HG02840 (cell line): ENCODE measurements around the gene TAAR8.
"Not testable (repeated sequence)": the region's sequence is repeated elsewhere in the genome, so short reads cannot be mapped to it uniquely, and the experiment has no call there.

Experiments used
- ATAC-seq: cut with Tn5 transposase; IDR thresholded peaks from one replicate; pipeline ENCODE4 v1.9.1; 2021; ENCODE audit warnings: mild to moderate bottlenecking, moderate library complexity, moderate number of reproducible peaks; ENCODE audit not compliant: unreplicated experiment, low FRiP score

The TAAR8 gene

GRCh38 chr6:132537977-132538376 lies 14.5 kb upstream of the TAAR8 start, which contains the start of gene TAAR9:
TAAR9 (plus strand) TSS chr6:132538277; CDS start chr6:132538290, 13 bp downstream.
- ATAC-seq: no peak

- ATAC-seq: no peak
Observed at GRCh38 chr6:132544826-132545225, 7.6 kb upstream of the TAAR8 start.

GRCh38 chr6:132548746-132549463 lies 3.6 kb upstream of the TAAR8 start:
- ATAC-seq: no peak

GRCh38 chr6:132551214-132551613 lies 1.3 kb upstream of the TAAR8 start:
- ATAC-seq: no peak

GRCh38 chr6:132560087-132560486 lies 7.6 kb downstream of the TAAR8 start:
- ATAC-seq: not testable (repeated sequence)

- no peak for ATAC-seq
Observed at GRCh38 chr6:132566404-132566803, 13.9 kb downstream of the TAAR8 start.

- ATAC-seq: no peak
Observed at GRCh38 chr6:132567566-132567965, 15.1 kb downstream of the TAAR8 start.

GRCh38 chr6:132568611-132569010 lies 16.1 kb downstream of the TAAR8 start:
- no peak for ATAC-seq

- ATAC-seq: no peak
Observed at GRCh38 chr6:132569170-132569569, 16.7 kb downstream of the TAAR8 start.

- ATAC-seq: no peak
Observed at GRCh38 chr6:132570221-132570777, 17.8 kb downstream of the TAAR8 start, which contains the start of gene TAAR6. TAAR6 (plus strand) TSS chr6:132570322; CDS start chr6:132570322, 0 bp downstream.

GRCh38 chr6:132571774-132572173 lies 19.3 kb downstream of the TAAR8 start:
- no peak for ATAC-seq

- ATAC-seq: no peak
Observed at GRCh38 chr6:132584698-132585097, 32.2 kb downstream of the TAAR8 start.

GRCh38 chr6:132587424-132587823 lies 35.0 kb downstream of the TAAR8 start:
- no peak for ATAC-seq

- ATAC-seq: no peak
Observed at GRCh38 chr6:132589454-132589853, 37.0 kb downstream of the TAAR8 start, which contains the start of gene TAAR5. TAAR5 (minus strand) TSS chr6:132589741; CDS start chr6:132589686, 55 bp downstream.

- ATAC-seq: no peak
Observed at GRCh38 chr6:132590362-132590761, 37.9 kb downstream of the TAAR8 start.

- ATAC-seq: no peak
Observed at GRCh38 chr6:132592855-132593254, 40.4 kb downstream of the TAAR8 start.

GRCh38 chr6:132596201-132596600 lies 43.7 kb downstream of the TAAR8 start:
- ATAC-seq: no peak

GRCh38 chr6:132598473-132598872 lies 46.0 kb downstream of the TAAR8 start:
- no peak for ATAC-seq

GRCh38 chr6:132600900-132601299 lies 48.4 kb downstream of the TAAR8 start:
- ATAC-seq: not testable (repeated sequence)
